ENCODE results near the gene LMX1B.

DNA sequence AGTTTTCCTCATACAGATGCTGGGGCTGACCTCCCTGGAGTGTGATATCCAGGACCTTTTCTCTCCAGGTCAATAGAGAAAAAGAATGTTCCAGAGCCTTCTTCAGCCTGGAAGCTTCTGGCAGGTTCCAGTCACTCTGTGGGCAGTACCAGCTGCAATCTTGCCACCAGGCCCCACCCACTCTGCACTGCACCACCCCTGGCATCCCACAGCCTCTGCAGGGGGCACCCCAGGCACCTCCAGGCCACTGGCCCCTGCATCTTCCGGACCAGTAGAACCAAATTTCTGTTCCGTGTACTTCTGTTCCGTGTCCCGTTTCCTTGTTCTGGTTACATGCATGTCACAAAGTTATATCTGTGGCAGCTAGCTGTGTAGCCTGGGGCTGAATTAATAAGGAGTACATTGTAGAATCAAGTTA is 107.8 kb downstream of the LMX1B start:
- TF ChIP-seq, protein P1, sequence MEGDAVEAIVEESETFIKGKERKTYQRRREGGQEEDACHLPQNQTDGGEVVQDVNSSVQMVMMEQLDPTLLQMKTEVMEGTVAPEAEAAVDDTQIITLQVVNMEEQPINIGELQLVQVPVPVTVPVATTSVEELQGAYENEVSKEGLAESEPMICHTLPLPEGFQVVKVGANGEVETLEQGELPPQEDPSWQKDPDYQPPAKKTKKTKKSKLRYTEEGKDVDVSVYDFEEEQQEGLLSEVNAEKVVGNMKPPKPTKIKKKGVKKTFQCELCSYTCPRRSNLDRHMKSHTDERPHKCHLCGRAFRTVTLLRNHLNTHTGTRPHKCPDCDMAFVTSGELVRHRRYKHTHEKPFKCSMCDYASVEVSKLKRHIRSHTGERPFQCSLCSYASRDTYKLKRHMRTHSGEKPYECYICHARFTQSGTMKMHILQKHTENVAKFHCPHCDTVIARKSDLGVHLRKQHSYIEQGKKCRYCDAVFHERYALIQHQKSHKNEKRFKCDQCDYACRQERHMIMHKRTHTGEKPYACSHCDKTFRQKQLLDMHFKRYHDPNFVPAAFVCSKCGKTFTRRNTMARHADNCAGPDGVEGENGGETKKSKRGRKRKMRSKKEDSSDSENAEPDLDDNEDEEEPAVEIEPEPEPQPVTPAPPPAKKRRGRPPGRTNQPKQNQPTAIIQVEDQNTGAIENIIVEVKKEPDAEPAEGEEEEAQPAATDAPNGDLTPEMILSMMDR (IDR thresholded peaks at IDR 0.05; ENCODE audit: insufficient read depth, low read length, poor library complexity, severe bottlenecking): no peak
- no peak for TF ChIP-seq EZH2phosphoT487 (conservative IDR thresholded peaks at IDR 0.05; ENCODE audit: low read length)

All from SU-DHL-6 (cell line).